BLaER1 (cell line): ENCODE data around the gene CCSER1.
"Not testable (repeated sequence)": the region's sequence is repeated elsewhere in the genome, so short reads cannot be mapped to it uniquely, and the experiment has no call there.

Source experiments
- H3K27ac ChIP-seq: shearing (Covaris generic); formaldehyde crosslinking; 2 replicates; pipeline ENCODE4 v1.8.1; 2022
- H3K27me3 ChIP-seq: shearing (Covaris generic); formaldehyde crosslinking; 2 replicates; pipeline ENCODE4 v1.8.1; 2022
- H3K36me3 ChIP-seq: shearing (Covaris generic); formaldehyde crosslinking; 2 replicates; pipeline ENCODE4 v1.8.1; 2022
- H3K4me1 ChIP-seq: shearing (Covaris generic); formaldehyde crosslinking; 2 replicates; pipeline ENCODE4 v1.8.1; 2022
- H3K4me2 ChIP-seq: shearing (Covaris generic); formaldehyde crosslinking; 2 replicates; pipeline ENCODE4 v1.8.1; 2022
- H3K4me3 ChIP-seq: shearing (Covaris generic); formaldehyde crosslinking; 2 replicates; pipeline ENCODE4 v1.8.1; 2022
- H3K9ac ChIP-seq: shearing (Covaris generic); formaldehyde crosslinking; 2 replicates; pipeline ENCODE4 v1.8.1; 2022
- H3K9me3 ChIP-seq: shearing (Covaris generic); formaldehyde crosslinking; 2 replicates; pipeline ENCODE4 v1.8.1; 2022
- H4K20me1 ChIP-seq: shearing (Covaris generic); formaldehyde crosslinking; 2 replicates; pipeline ENCODE4 v1.8.1; 2022
- Cebpa-rat ChIP-seq: shearing (Covaris generic); IDR thresholded peaks from 2 replicates; pipeline ENCODE4 v1.8.1; 2022

The CCSER1 gene

DNA sequence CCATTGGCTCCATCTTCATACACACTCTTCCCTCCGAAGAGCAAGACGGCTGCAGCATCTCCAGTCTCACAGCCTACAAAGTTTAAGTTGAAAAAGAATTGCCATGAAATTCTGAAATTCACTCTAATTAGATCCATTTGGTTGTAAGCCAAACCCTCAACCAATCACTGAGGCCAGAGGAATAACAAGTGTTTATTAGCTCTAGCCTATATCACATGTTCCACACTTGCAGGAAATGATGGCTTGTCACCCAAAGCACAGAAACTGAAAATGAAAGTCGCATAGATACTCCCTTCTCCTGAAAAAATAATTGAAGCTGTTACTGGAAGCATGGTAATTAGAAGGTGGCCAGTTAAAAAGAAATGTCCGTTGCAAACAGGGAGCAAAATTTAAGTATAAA lies 1071.8 kb downstream of the CCSER1 start:
- no peaks in the 10 kb centered on the region for H4K20me1 ChIP-seq
- no peaks in the 10 kb centered on the region for H3K4me1 ChIP-seq
- no peak overlapping the region for H3K9ac ChIP-seq
- TF ChIP-seq Cebpa-rat, result no peak
- H3K27ac ChIP-seq, result no peak overlapping the region
- H3K27me3 ChIP-seq, result no peaks in the 10 kb centered on the region
- H3K36me3 ChIP-seq, result no peaks in the 10 kb centered on the region
- H3K4me2 ChIP-seq, result peak overlapping the region; percentile 5
- no peaks in the 10 kb centered on the region for H3K9me3 ChIP-seq
- H3K4me3 ChIP-seq, result no peak overlapping the region

DNA sequence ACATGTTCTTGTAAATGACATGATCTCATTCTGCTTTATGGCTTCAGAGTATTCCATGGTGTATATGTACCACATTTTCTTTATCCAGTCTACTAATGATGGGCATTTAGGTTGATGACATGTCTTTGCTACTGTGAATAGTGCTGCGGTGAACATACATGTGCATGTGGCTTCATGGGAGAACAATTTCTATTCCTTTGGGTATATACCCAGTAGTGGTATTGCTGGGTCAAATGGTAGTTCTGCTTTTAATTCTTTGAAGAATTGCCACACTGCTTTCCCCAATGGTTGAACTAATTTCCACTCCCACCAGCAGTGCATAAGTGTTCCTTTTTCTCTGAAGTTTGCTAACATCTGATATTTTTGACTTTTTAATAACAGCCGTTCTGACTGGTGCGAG lies 1080.3 kb downstream of the CCSER1 start:
- no peak overlapping the region for H3K4me3 ChIP-seq
- H3K9me3 ChIP-seq, result no peaks in the 10 kb centered on the region
- H3K4me2 ChIP-seq, result peak overlapping the region; percentile 36
- no peaks in the 10 kb centered on the region for H3K27me3 ChIP-seq
- peaks cover 31% of the 10 kb centered on the region for H3K4me1 ChIP-seq
- H3K9ac ChIP-seq, result no peak overlapping the region
- H3K27ac ChIP-seq, result no peak overlapping the region
- no peak for TF ChIP-seq Cebpa-rat
- H4K20me1 ChIP-seq, result no peaks in the 10 kb centered on the region
- H3K36me3 ChIP-seq, result no peaks in the 10 kb centered on the region

DNA sequence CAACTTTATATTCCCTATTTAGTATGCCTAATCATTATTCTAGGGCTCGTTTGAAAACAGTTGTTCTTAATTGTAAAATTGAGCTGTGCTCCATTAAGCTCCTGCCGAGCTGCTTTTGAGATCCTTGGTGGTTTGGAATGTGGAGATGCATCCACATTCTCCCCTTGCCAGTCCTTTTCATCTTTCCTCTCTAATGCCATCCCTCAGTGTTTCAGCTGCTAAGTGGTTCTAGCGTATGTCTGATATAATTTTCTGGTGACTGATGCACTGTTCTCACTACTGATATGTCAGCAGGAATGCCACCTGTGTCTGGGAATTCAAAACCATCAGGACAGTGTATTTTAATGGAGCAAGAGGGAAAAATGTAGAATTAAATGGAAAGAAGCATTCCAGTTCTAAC lies 1085.0 kb downstream of the CCSER1 start:
- Histone ChIP-seq H3K9ac (no peak overlapping the region), H3K4me3 (no peak overlapping the region), H4K20me1 (no peaks in the 10 kb centered on the region), H3K4me1 (peaks cover 13% of the 10 kb centered on the region; the same call in 1 of the 2 replicates), H3K27ac (no peak overlapping the region), H3K9me3 (0 out of 2 replicates have a peak, but pooled peaks cover 5% of the 10 kb centered on the region), H3K4me2 (no peak overlapping the region), H3K27me3 (no peaks in the 10 kb centered on the region), H3K36me3 (no peaks in the 10 kb centered on the region)
- TF ChIP-seq Cebpa-rat, result no peak

DNA sequence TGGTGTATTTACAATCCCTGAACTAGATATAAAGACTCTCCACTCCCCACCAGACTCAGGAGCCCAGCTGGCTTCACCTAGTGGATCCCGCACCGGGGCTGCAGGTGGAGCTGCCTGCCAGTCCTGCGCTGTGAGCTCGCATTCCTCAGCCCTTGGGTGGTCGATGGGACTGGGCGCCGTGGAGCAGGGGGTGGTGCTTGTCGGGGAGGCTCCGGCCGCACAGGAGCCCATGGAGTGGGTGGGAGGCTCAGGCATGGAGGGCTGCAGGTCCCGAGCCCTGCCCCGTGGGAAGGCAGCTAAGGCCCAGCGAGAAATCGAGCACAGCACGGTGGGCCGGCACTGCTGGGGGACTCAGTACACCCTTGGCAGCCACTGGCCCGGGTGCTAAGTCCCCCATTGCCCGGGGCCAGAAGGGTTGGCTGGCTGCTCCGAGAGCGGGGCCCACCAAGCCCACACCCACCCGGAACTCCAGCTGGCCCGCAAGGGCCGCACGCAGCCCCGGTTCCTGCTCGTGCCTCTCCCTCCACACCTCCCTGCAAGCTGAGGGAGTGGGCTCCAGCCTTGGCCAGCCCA lies 1090.7 kb downstream of the CCSER1 start:
- not testable (repeated sequence) for H3K4me2 ChIP-seq, H3K27me3 ChIP-seq, H3K9me3 ChIP-seq, H3K9ac ChIP-seq, H3K27ac ChIP-seq, H4K20me1 ChIP-seq, H3K4me3 ChIP-seq, H3K4me1 ChIP-seq, H3K36me3 ChIP-seq

DNA sequence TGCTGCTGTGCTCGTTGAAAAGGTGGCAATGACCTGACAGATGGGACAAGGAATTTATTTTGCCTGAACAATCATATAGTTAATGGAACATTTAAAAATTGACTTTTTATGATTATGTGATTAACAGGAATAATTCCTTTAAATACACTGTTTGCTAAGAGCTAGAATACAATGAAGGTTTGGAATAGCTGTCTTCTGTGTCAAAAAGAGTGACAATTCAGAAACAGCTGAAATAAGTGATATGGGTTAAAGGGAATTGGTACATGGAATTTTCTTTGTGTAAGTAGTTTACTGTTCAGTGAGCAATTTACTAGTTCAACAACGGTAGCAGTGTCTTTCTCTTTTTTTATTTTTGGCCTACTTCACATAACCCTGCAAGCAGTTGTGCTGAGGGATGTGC lies 1093.1 kb downstream of the CCSER1 start:
- Histone ChIP-seq H3K27ac (no peak overlapping the region), H4K20me1 (no peaks in the 10 kb centered on the region), H3K9me3 (0 out of 2 replicates have a peak, but pooled peaks cover 5% of the 10 kb centered on the region), H3K27me3 (no peaks in the 10 kb centered on the region), H3K36me3 (no peaks in the 10 kb centered on the region), H3K4me2 (no peak overlapping the region), H3K9ac (no peak overlapping the region), H3K4me1 (no peaks in the 10 kb centered on the region), H3K4me3 (no peak overlapping the region)
- TF ChIP-seq Cebpa-rat, result no peak

DNA sequence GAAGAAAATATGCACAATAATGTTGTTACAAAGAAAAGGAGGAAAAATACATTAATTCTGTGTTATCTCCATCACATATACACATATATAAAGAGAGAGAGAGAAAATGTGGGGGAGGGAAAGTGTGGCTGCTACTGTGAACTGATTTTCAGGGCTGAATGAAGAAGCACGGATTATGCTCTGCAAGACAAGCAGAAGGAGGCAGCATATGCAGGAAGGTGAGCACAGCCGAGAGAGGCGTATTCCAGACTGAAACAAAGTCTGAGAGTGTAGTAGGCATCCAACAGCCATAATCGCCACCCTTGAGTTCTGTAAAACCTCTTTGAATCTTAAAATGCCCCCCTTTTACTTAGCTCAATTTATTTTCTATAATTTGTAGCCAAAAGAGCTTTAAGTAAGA lies 1094.8 kb downstream of the CCSER1 start:
- H3K4me3 ChIP-seq, result no peak overlapping the region
- no peak overlapping the region for H3K9ac ChIP-seq
- no peaks in the 10 kb centered on the region for H3K4me1 ChIP-seq
- H3K27me3 ChIP-seq, result no peaks in the 10 kb centered on the region
- no peaks in the 10 kb centered on the region for H4K20me1 ChIP-seq
- H3K9me3 ChIP-seq, result 0 out of 2 replicates have a peak, but pooled peaks cover under 1% of the 10 kb centered on the region
- TF ChIP-seq Cebpa-rat, result no peak
- H3K27ac ChIP-seq, result no peak overlapping the region
- H3K4me2 ChIP-seq, result no peak overlapping the region
- H3K36me3 ChIP-seq, result no peaks in the 10 kb centered on the region

DNA sequence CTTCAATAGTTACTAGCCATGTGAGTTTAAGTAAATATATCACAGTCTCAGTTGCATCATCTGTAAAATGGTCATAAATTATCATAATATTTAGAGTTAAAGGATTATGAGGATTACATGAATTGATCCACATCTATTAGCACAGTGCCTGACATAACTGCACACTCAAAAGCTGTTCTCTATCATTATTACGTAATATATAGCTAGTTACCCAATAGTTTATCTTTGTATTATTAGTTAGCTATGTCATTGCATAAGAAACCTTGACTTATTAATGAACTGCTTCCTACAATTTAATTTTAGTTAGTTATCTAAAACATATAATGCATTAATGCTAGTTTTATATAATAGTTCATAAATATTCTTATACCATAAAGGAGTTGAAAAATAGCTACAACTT lies 1099.7 kb downstream of the CCSER1 start:
- Histone ChIP-seq H4K20me1 (no peaks in the 10 kb centered on the region), H3K36me3 (no peaks in the 10 kb centered on the region), H3K9me3 (no peaks in the 10 kb centered on the region), H3K4me3 (no peak overlapping the region), H3K4me1 (no peaks in the 10 kb centered on the region), H3K9ac (no peak overlapping the region), H3K27me3 (no peaks in the 10 kb centered on the region), H3K4me2 (no peak overlapping the region), H3K27ac (no peak overlapping the region)
- no peak for TF ChIP-seq Cebpa-rat

DNA sequence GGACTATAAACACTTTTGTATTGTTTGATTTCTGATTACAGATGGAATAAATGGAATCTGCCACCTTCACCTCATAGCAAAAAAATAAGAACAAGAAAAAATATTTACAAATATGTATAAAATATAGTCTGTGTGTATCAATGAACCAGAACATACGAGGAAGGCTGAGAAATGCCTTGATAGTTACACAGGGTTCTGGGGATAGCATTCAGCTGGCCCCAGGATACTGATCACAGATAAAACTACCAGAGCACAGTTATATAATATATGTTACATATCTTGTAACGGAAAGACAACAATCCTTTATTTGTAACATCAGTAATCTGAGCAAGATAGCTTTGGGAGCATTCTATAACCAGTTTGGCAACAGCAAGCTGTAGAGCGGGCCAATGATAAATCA lies 1101.5 kb downstream of the CCSER1 start:
- no peaks in the 10 kb centered on the region for H3K27me3 ChIP-seq
- H3K9me3 ChIP-seq, result no peaks in the 10 kb centered on the region
- H3K36me3 ChIP-seq, result no peaks in the 10 kb centered on the region
- no peaks in the 10 kb centered on the region for H3K4me1 ChIP-seq
- no peaks in the 10 kb centered on the region for H4K20me1 ChIP-seq
- H3K4me2 ChIP-seq, result no peak overlapping the region
- H3K4me3 ChIP-seq, result no peak overlapping the region
- TF ChIP-seq Cebpa-rat, result no peak
- no peak overlapping the region for H3K9ac ChIP-seq
- no peak overlapping the region for H3K27ac ChIP-seq

DNA sequence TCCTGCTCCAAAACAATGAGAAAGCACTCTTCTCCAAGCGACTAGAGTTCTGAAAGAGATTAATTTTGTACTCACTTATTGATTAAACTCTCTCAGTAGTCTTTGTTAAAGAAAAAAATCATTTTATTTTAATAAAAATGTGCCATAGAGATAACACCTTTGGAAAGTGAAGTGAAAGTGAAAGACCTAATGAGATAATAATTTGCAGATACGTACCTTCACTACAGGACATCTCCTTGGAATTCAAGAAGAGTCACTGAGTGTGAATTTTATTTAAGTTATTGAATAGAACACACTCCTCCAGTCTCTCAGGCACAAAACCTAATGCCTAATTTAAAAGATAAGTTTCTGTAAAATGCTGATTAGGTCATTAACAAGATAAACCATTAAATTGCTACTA lies 1106.0 kb downstream of the CCSER1 start:
- Histone ChIP-seq H3K4me3 (no peak overlapping the region), H3K9me3 (no peaks in the 10 kb centered on the region), H4K20me1 (no peaks in the 10 kb centered on the region), H3K36me3 (no peaks in the 10 kb centered on the region), H3K4me1 (no peaks in the 10 kb centered on the region), H3K27ac (no peak overlapping the region), H3K27me3 (no peaks in the 10 kb centered on the region), H3K9ac (no peak overlapping the region), H3K4me2 (no peak overlapping the region)
- TF ChIP-seq Cebpa-rat, result no peak

DNA sequence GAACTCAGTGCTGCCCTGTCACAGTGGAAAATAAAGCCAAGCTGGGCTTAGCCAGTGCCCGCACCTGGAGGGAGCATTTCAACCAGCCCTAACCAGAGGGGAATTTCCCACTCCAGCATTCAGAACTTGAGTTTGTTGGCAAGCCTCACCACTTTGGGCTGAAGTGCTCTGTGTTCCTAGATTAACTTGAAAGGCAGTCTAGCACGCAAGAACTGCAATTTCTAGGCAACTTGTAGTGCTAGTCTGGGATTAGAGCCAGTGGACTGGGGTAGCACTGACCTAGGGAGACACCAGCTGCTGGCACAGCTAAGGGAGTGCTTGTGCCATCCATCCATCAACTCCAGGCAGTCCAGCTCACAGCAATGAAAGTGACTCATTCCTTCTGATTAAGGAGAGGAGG lies 1115.9 kb downstream of the CCSER1 start:
- H3K27ac ChIP-seq, result no peak overlapping the region
- H3K9me3 ChIP-seq, result no peaks in the 10 kb centered on the region
- no peaks in the 10 kb centered on the region for H3K4me1 ChIP-seq

DNA sequence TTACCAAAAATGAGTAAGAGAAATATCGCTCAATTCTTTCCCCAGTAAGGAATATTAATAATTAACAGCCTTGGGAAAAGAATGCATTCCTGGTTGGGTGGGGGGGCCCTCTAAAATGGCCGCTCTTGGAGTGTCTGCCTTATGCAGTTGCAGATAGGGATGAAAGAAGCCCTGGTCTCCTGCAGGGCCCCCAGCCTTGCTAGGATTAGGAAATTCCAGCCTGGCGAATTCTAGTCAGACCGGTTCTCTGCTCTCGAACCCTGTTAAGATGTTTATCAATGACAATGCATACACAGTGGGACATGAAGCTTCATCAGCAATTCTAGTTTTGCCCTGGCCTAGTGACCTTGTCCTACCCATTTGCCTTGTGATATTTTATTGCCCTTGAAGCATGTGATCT lies 1128.8 kb downstream of the CCSER1 start:
- H3K4me1 ChIP-seq, result no peaks in the 10 kb centered on the region
- H3K4me2 ChIP-seq, result no peak overlapping the region
- no peaks in the 10 kb centered on the region for H3K36me3 ChIP-seq
- H4K20me1 ChIP-seq, result no peaks in the 10 kb centered on the region
- no peaks in the 10 kb centered on the region for H3K27me3 ChIP-seq
- H3K4me3 ChIP-seq, result no peak overlapping the region
- H3K9ac ChIP-seq, result no peak overlapping the region
- H3K9me3 ChIP-seq, result 0 out of 2 replicates have a peak, but pooled peaks cover 6% of the 10 kb centered on the region
- no peak overlapping the region for H3K27ac ChIP-seq
- TF ChIP-seq Cebpa-rat, result no peak

More for the DNA sequence above, 1115.9 kb downstream of the CCSER1 start:
- no peaks in the 10 kb centered on the region for H3K36me3 ChIP-seq
- no peak overlapping the region for H3K4me3 ChIP-seq
- no peak for TF ChIP-seq Cebpa-rat
- H3K4me2 ChIP-seq, result no peak overlapping the region
- no peaks in the 10 kb centered on the region for H4K20me1 ChIP-seq
- no peaks in the 10 kb centered on the region for H3K27me3 ChIP-seq
- H3K9ac ChIP-seq, result no peak overlapping the region
